IMR-90 (cell line): ENCODE results near the gene PHKB.

Source experiments
- BHLHE40 ChIP-seq: fragments of 150-350 bp; IDR thresholded peaks from 2 replicates; pipeline ENCODE4 v1.6.1; 2016; ENCODE audit warnings: mild to moderate bottlenecking, low read depth, low read length
- CTCF ChIP-seq: conservative IDR thresholded peaks from 2 replicates; pipeline ENCODE4 v1.5.1; 2012; ENCODE audit warnings: mild to moderate bottlenecking, low read depth, low read length, improper control_type of control experiment
- POLR2A ChIP-seq: IDR thresholded peaks from 2 replicates; pipeline ENCODE4 v1.6.1; 2012; ENCODE audit warnings: mild to moderate bottlenecking, low read depth, low read length
- RCOR1 ChIP-seq: IDR thresholded peaks from 2 replicates; pipeline ENCODE4 v1.6.1; 2012; ENCODE audit warnings: mild to moderate bottlenecking, low read length, improper control_type of control experiment; ENCODE audit not compliant: insufficient replicate concordance
- SMC3 ChIP-seq: fragments of 150-350 bp; IDR thresholded peaks from 2 replicates; pipeline ENCODE4 v1.6.1; 2016; ENCODE audit warnings: low read depth, mild to moderate bottlenecking, antibody characterized with exemption, low read length, moderate library complexity
- TF ChIP-seq, protein P1 (sequence below): fragments of 150-350 bp; IDR thresholded peaks from 2 replicates; pipeline ENCODE4 v1.6.1; 2016; ENCODE audit warnings: low read depth, mild to moderate bottlenecking, low read length, moderate library complexity, borderline replicate concordance

DNA sequence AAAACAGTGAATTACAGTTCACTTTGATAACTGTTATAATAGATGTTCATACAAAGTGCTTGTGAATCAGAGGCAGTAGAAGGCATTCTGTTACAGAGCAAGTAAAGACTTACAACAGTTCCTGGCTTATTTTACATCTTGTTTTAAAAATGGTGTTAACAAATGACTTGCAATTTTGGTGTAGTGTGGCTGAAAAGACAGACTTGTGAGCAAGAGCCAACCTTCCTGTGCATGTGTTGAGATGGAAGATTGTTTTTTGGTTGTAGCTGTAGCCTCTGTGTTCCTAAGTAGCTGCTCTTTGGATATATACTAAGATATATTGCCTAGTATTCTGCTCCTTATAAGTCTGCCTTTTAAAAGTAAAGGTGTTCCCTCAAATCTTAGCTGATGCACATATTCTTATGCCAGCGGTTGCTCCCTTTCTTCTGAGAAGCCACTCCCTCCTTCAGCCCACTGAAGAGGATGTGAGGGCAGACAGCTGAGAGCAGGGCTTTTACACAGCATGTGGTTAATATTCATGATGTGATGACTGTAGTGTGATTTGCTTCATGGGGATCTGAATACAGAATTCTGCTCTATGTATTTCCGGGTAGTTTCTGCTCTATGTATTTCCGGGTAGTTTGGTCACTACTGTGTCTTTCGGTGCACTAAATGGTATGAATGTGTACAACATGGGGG is 182.3 kb downstream of the PHKB start:
- no peak for TF ChIP-seq POLR2A
- TF ChIP-seq CTCF, result no peak
- no peak for TF ChIP-seq BHLHE40
- TF ChIP-seq, protein P1, sequence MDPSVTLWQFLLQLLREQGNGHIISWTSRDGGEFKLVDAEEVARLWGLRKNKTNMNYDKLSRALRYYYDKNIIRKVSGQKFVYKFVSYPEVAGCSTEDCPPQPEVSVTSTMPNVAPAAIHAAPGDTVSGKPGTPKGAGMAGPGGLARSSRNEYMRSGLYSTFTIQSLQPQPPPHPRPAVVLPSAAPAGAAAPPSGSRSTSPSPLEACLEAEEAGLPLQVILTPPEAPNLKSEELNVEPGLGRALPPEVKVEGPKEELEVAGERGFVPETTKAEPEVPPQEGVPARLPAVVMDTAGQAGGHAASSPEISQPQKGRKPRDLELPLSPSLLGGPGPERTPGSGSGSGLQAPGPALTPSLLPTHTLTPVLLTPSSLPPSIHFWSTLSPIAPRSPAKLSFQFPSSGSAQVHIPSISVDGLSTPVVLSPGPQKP, result no peak
- TF ChIP-seq RCOR1, result no peak
- no peak for TF ChIP-seq SMC3
